NCI-H2107 (cell line): Measurements from ENCODE around the gene SLC10A1.
"Not testable (repeated sequence)": the region's sequence is repeated elsewhere in the genome, so short reads cannot be mapped to it uniquely, and the experiment has no call there.

Experiments
- DNase-seq: peaks from one replicate; lab custom pipeline; 2025; lab: John Stamatoyannopoulos, UW

Gene SLC10A1

GRCh38 chr14:69770559-69770958 is 26.5 kb downstream of the SLC10A1 start:
- no peak for DNase-seq

DNA sequence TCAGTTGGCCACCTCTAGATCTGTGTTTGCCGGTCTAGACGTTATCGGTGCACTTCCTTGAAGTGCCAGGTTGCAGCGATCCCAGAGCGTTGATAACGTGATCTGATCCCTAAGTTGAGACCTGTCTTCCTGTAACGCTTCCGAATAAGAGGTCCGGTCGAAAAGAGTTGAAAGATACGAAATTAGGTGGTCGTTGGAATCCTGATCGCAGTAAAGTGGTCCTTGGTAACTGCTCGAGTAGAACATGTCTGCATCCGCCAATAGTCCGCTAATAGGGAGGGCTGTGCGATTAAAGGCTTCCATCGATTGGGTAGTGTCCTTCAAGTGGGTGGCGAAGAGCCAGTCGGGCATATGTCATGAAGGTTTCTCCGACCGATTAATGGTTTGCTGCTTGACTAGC is 27.4 kb downstream of the SLC10A1 start:
- DNase-seq: no peak

- no peak for DNase-seq
These were observed 28.2 kb downstream of the SLC10A1 start for GRCh38 chr14:69768873-69769272.

- DNase-seq: peak; percentile 94
These were observed 29.6 kb downstream of the SLC10A1 start for GRCh38 chr14:69767369-69767999.

DNA sequence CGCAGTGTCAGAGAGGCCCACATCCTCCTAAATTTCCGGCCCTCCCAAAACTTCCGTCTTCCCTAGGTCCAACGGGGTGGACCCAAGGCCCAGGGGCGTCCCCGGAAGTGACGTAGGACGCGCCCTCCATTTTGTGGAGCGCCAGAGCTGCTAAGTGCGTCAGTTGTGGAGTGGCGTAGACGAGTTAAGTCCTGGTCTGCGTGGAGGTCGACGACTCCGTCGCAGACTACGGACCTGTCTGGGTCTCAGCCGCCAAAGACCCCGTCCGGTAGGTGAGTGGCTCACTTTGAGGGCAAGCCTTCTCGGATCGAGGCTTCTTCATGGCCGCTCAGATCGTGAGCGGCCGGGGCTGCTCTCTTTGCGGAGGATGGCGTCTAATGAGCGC is 30.1 kb downstream of the SLC10A1 start, which contains the start of gene SRSF5:
SRSF5 (plus strand) TSS at position 159 of the 385 bp plus-strand sequence. CDS start 1,015 bp downstream, outside the sequence.
- peak; percentile 96 for DNase-seq

DNA sequence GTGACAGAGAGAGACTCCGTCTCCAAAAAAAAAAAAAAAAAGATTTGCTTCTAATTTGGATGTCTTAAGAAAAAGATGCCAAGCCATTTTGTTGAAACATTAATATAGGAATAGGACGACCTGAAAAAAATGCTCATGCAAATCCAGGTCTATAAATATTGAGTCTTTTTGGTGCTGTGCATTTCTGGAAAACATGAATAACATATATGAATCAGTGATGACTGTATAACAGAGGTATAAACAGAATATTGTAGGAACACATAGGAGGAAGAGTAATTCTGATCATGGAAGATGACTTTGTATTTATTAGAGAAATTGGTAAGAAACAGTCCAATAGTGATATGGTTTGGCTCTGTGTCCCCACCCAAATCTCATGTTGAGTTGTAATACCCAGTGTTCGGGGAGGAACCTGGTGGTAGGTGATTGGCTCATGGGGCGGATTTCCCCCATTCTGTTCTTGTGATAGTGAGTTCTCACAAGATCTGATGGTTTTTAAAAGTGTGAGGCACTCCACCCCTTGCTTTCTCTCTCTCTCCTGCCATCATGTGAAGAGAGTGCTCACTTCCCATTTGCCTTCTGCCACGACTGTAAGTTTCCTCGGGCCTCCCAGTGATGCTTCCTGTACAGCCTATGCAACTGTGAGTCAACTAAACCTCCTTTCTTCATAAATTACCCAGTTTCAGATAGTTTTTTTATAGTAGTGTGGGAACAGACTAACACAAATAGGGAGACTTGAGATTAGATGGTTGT is 33.1 kb downstream of the SLC10A1 start:
- no peak for DNase-seq

GRCh38 chr14:69760810-69761209 is 36.2 kb downstream of the SLC10A1 start:
- DNase-seq: no peak

GRCh38 chr14:69756298-69756697 is 40.7 kb downstream of the SLC10A1 start:
- DNase-seq: no peak

DNA sequence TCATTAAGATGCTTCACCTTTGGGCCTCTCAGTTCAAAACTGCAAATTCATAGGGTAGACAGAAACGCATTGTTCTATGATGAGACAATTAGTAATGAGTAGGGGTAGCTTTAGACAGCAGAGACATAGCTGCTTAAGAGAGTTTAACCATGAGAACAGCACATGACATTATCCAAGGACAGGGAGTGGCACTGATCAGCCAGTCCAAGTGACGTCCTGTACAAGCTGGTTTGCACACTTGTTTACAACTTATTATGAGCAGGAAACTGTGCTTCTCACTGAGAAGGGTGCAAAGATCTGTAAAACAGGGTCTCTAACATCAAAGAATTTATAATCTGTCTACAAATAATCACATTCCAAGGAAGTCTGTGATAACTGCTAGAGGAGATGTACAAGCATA is 41.3 kb downstream of the SLC10A1 start:
- DNase-seq: no peak

GRCh38 chr14:69755296-69755695 is 41.7 kb downstream of the SLC10A1 start:
- no peak for DNase-seq

DNA sequence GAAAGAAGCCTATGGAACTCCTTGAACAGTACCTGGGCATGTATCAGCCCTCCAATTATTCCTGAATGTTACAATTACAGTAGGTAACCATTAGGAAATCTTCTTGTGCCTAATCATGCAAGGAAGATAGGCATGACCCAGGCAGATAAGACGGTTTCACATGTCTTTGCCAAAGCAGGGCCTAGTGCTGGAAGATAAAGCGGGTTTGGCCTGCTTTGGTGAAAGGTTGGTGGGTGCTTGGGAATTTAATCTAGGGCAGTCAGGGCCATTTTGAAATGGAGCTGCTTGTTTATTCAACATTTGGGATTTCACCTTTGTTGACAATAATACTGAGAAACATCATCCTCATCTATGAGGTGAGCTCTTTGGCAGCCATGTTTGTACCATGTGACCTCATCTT is 42.6 kb downstream of the SLC10A1 start:
- no peak for DNase-seq

- DNase-seq: no peak
These were observed 43.2 kb downstream of the SLC10A1 start for GRCh38 chr14:69753860-69754259.

DNA sequence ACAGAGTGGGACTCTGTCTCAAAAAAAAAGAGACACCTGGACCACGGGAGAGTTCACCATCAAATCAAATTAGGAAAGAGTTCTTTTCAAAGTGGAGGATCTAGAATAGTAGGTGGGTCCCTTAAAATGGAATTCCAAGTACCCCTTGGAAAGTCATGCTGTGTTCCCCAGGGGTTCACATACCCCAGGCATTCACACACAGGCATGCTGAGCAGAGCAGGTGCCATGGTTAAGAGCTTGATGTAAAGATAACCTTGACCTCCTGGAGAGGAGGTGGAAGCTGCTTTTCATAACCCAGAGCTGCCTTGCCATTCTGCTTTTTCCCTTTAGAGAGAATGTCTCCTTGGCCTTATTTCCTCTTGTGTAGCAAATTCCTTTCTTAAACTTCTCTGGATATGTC is 44.3 kb downstream of the SLC10A1 start:
- no peak for DNase-seq

GRCh38 chr14:69750495-69750894 is 46.5 kb downstream of the SLC10A1 start:
- DNase-seq: no peak

DNA sequence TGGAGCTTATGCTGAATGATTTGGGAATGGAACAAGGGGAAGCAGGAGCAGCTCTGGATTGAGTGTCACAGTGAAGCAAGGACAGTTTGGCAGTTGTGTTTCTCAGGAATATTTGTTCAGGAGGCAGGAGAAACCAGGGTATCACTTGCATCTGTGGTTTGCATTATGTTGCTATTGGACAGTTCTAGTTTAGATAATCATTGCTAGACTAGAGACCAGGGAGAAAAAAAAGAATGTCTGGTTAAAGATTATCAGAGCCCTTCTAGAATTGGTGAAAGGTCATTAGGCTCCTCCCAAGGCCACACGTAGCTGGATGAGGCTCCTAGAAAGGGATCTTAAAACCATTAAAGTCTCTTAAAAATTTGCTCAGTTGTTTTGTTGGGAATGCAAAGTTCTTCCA is 47.1 kb downstream of the SLC10A1 start:
- DNase-seq: no peak

- no peak for DNase-seq
These were observed 56.0 kb downstream of the SLC10A1 start for GRCh38 chr14:69741055-69741454.

DNA sequence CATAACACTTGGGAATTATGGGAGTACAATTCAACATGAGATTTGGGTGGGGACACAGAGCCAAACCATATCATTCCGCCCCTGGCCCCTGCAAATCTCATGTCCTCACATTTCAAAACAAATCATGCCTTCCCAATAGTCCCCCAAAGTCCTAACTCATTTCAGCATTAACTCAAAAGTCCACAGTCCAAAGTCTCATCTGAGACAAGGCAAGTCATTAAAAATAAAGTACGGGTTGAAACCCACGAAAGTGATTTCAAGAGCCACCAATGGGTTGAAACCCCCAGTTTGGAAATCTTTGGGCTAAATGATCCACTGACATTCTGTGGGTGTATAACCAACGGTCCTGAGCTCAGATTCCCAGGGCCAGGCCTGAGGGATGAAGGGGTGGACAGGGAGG is 60.6 kb downstream of the SLC10A1 start:
- DNase-seq: not testable (repeated sequence)

DNA sequence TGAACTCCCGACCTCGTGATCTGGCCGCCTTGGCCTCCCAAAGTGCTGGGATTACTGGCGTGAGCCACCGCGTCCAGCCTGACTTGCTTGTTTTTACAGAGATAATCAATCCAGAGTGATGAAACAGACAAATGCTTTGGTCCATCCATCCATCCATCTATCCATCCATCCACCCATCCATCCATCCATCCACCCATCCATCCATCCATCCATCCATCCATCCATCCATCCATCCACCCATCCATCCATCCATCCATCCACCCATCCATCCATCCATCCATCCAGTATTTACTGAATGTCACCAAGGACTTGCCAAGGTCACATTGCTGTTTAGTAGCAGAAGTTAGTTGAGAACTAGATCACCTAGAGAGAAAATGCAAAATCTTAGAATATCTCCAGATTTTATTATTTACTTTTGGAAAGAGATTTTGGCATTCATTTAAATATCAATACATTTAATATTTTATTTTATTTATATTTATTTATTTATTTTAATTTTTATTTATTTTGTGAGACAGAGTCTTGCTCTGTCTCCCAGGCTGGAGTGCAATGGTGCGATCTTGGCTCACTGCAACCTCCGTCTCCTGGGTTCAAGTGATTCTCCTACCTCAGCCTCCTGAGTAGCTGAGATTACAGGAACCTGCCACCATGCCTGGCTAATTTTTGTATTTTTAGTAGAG is 65.0 kb downstream of the SLC10A1 start:
- not testable (repeated sequence) for DNase-seq

GRCh38 chr14:69727860-69728259 is 69.2 kb downstream of the SLC10A1 start:
- no peak for DNase-seq

DNA sequence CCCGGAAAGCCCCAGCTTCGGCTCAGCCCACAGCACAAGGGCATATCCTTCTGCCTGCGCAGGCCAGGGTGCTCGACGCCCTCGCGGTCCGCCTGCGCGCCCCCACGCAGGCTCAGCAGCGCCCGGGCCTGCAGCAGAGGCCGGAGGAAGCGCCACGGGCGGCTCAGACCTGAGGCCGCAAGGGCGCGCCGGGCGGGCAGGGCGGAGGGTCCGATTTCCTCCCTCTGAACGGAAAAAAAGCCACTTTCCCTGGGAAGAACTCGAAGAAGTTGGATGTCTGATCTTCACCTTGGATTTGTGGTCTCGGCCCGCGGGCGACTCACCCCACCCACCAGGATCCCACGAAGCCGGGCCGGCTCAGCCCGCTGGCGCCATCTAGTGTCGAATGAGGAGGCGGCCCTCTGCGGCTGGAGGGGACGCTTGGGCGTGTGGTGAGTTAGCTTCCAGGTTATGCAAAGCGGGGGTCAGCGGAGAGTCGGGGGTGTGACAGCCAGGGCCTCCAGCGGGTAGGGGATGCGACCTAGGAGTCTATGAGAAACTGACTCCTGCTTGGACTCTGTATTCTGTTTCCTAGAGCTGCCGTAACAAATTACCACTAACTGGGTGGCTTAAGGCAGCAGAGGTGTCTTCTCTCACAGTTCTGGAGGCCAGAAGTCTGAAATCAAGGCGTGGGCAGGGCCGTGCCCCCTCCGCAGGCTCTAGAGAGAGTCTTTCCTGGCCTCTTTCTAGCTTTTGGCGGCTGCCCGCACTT is 70.1 kb downstream of the SLC10A1 start:
- peak; percentile 80 for DNase-seq
